Keratinocyte (primary cell): ENCODE data around the gene GARS1. TPM values are rescaled to one million over a fixed set of nuclear protein-coding genes. Genes with fewer than 3 reads are reported as not detected.
"Not testable (repeated sequence)": the region's sequence is repeated elsewhere in the genome, so short reads cannot be mapped to it uniquely, and the experiment has no call there.

ENCODE experiments used
- DNase-seq: peaks from one replicate; pipeline ENCODE4 v3.0.0-alpha.2; 2011; ENCODE audit warnings: low read depth, missing footprints, low spot score
- FAIRE-seq: peaks from 2 replicates; lab custom pipeline; 2011; peaks lifted over from hg19 to GRCh38; lab: Jason Lieb, UNC
- H2AFZ ChIP-seq: 2 replicates; pipeline ENCODE4 v1.6.0; 2012; ENCODE audit warnings: low read length, control low read depth, inconsistent platforms; ENCODE audit not compliant: control insufficient read depth
- H3K27ac ChIP-seq: 2 replicates; pipeline ENCODE4 v1.5.1; 2011; ENCODE audit warnings: low read length; ENCODE audit not compliant: control insufficient read depth, insufficient read depth
- H3K27me3 ChIP-seq: 3 replicates; pipeline ENCODE4 v1.6.0; 2011; ENCODE audit warnings: low read length; ENCODE audit not compliant: control insufficient read depth, insufficient read depth; ENCODE audit errors: extremely low read depth
- H3K36me3 ChIP-seq, 2 experiments: 2 replicates in 1 of 2; 3 replicates in 1 of 2; pipeline ENCODE4 v1.5.1; 2011; ENCODE audit warnings: low read length in 2 of 2, mild to moderate bottlenecking in 1 of 2; ENCODE audit not compliant: control insufficient read depth in 2 of 2, insufficient read depth in 2 of 2; ENCODE audit errors: extremely low read depth in 1 of 2
- H3K4me1 ChIP-seq: 3 replicates; pipeline ENCODE4 v1.5.1; 2011; ENCODE audit warnings: low read length; ENCODE audit not compliant: control insufficient read depth, insufficient read depth; ENCODE audit errors: extremely low read depth
- H3K4me2 ChIP-seq: 3 replicates; pipeline ENCODE4 v1.6.0; 2011; ENCODE audit warnings: low read depth, low read length; ENCODE audit not compliant: control insufficient read depth, insufficient read depth; ENCODE audit errors: extremely low read depth
- H3K4me3 ChIP-seq, 3 experiments: fragments of 200-600 bp in 1 of 3; sonication (generic) in 1 of 3; 2 replicates in 2 of 3; 3 replicates in 1 of 3; pipeline ENCODE4 v1.5.1; 2011 to 2016; ENCODE audit warnings: low read length in 3 of 3, mild to moderate bottlenecking in 3 of 3, control low read depth in 2 of 3, inconsistent platforms in 1 of 3, low read depth in 1 of 3, mixed read lengths in 1 of 3, mixed run types in 1 of 3, moderate library complexity in 1 of 3; ENCODE audit not compliant: control insufficient read depth in 2 of 3, insufficient read depth in 2 of 3; ENCODE audit errors: extremely low read depth in 1 of 3
- H3K79me2 ChIP-seq: 2 replicates; pipeline ENCODE4 v1.6.0; 2012; ENCODE audit warnings: low read length; ENCODE audit not compliant: control insufficient read depth, insufficient read depth
- H3K9ac ChIP-seq: 3 replicates; pipeline ENCODE4 v1.6.0; 2011; ENCODE audit warnings: low read length; ENCODE audit not compliant: control insufficient read depth, insufficient read depth; ENCODE audit errors: extremely low read depth
- H3K9me1 ChIP-seq: 3 replicates; pipeline ENCODE4 v1.6.0; 2011; ENCODE audit warnings: low read length; ENCODE audit not compliant: control insufficient read depth, insufficient read depth; ENCODE audit errors: extremely low read depth
- H3K9me3 ChIP-seq: 2 replicates; pipeline ENCODE4 v1.5.1; 2012; ENCODE audit warnings: low read depth, low read length; ENCODE audit not compliant: control insufficient read depth
- H4K20me1 ChIP-seq: 3 replicates; pipeline ENCODE4 v1.6.0; 2011; ENCODE audit warnings: low read length; ENCODE audit not compliant: control insufficient read depth, insufficient read depth; ENCODE audit errors: extremely low read depth
- CTCF ChIP-seq, 3 experiments: IDR thresholded peaks in 1 of 3; conservative IDR thresholded peaks in 1 of 3; optimal IDR thresholded peaks in 1 of 3; 2 replicates in 2 of 3; 3 replicates in 1 of 3; pipeline versions ENCODE3 to v1.5.1; 2011; ENCODE audit warnings: low read length in 3 of 3, mild to moderate bottlenecking in 3 of 3, moderate library complexity in 2 of 3, control low read depth in 1 of 3, inconsistent platforms in 1 of 3; ENCODE audit not compliant: insufficient read depth in 2 of 3; ENCODE audit errors: extremely low read depth in 1 of 3
- EZH2 ChIP-seq: IDR thresholded peaks from one replicate; pipeline ENCODE4 v1.6.1; 2012; ENCODE audit warnings: inconsistent platforms, mild to moderate bottlenecking, low read length, moderate library complexity
- dilution Hi-C: fragments of 300-500 bp; cut with MboI; formaldehyde crosslinking; loops from one replicate; pipeline ENCODE4 v1.7.0; 2020; ENCODE audit warnings: low sequenced_read_pairs; ENCODE audit not compliant: extremely low pct_ligation_motif_present
- polyA plus RNA-seq, 5 experiments: library from polyadenylated mRNA; depleted of rRNA in 3 of 5; stranded (reverse) in 3 of 5; stranded (forward) in 1 of 5; unstranded in 1 of 5; fragments of >200 nt; gene quantifications; 1 replicate in 1 of 5; 2 replicates in 3 of 5; 3 replicates in 1 of 5; pipeline versions ENCODE4 v1.2.1 to v1.2.3, GENCODE V29; 2011 to 2012; ENCODE audit warnings: missing spikeins in 2 of 5, low read depth in 1 of 5, low replicate concordance in 1 of 5

The GARS1 gene
- polyA plus RNA-seq, 1 donor (not counting 4 experiments of a cell fraction or from before 2014, with no cell fraction given), result 411 TPM

GRCh38 chr7:30567081-30567480 is 27.6 kb upstream of the GARS1 start:
- peaks cover 4% of the 10 kb centered on the region for H3K9me3 ChIP-seq
- dilution Hi-C loops, result no loop called here
- H3K79me2 ChIP-seq, result no peaks in the 10 kb centered on the region
- H3K9ac ChIP-seq, result no peak overlapping the region
- H2AFZ ChIP-seq, result no peak overlapping the region
- no peaks in the 10 kb centered on the region for H4K20me1 ChIP-seq
- TF ChIP-seq EZH2 (no peak), CTCF (optimal IDR thresholded peaks at IDR 0.05 in 1 of 3, IDR thresholded peaks at IDR 0.05 in 1 of 3, conservative IDR thresholded peaks at IDR 0.05 in 1 of 3; ENCODE audit: extremely low read depth in 1 of 3, insufficient read depth in 2 of 3, low read length in 3 of 3) (no peak)
- H3K27ac ChIP-seq, result no peak overlapping the region
- FAIRE-seq, result no peak
- H3K4me1 ChIP-seq, result peaks cover 13% of the 10 kb centered on the region
- peaks cover 5 to 10% of the 10 kb centered on the region in 2 experiments for H3K36me3 ChIP-seq
- no peaks in the 10 kb centered on the region for H3K27me3 ChIP-seq
- H3K9me1 ChIP-seq, result no peaks in the 10 kb centered on the region
- no peak for DNase-seq
- no peak overlapping the region for H3K4me2 ChIP-seq
- no peak overlapping the region for H3K4me3 ChIP-seq

- H3K9me1 ChIP-seq, FAIRE-seq, H3K36me3 ChIP-seq, dilution Hi-C loops, H3K27ac ChIP-seq, H2AFZ ChIP-seq, H4K20me1 ChIP-seq, H3K79me2 ChIP-seq, H3K9me3 ChIP-seq, H3K4me1 ChIP-seq, H3K4me2 ChIP-seq, H3K9ac ChIP-seq, DNase-seq, H3K4me3 ChIP-seq, H3K27me3 ChIP-seq: not testable (repeated sequence)
These were observed 24.4 kb upstream of the GARS1 start for GRCh38 chr7:30570238-30570637.

GRCh38 chr7:30572212-30572841 is 22.4 kb upstream of the GARS1 start:
- H2AFZ ChIP-seq, result no peak overlapping the region
- no peaks in the 10 kb centered on the region for H3K4me1 ChIP-seq
- dilution Hi-C loops, result no loop called here
- no peaks in the 10 kb centered on the region for H3K9me1 ChIP-seq
- TF ChIP-seq CTCF (optimal IDR thresholded peaks at IDR 0.05 in 1 of 3, IDR thresholded peaks at IDR 0.05 in 1 of 3, conservative IDR thresholded peaks at IDR 0.05 in 1 of 3; ENCODE audit: extremely low read depth in 1 of 3, insufficient read depth in 2 of 3, low read length in 3 of 3) (no peak), EZH2 (no peak)
- FAIRE-seq (no peak), DNase-seq (no peak)
- H3K36me3 ChIP-seq, result peaks cover 0 to 3% of the 10 kb centered on the region in 2 experiments
- H3K79me2 ChIP-seq, result no peaks in the 10 kb centered on the region
- no peaks in the 10 kb centered on the region for H3K27me3 ChIP-seq
- peaks cover 2% of the 10 kb centered on the region for H3K9me3 ChIP-seq
- no peak overlapping the region for H3K4me3 ChIP-seq
- H4K20me1 ChIP-seq, result no peaks in the 10 kb centered on the region
- H3K4me2 ChIP-seq, result no peak overlapping the region
- H3K27ac ChIP-seq, result no peak overlapping the region
- H3K9ac ChIP-seq, result no peak overlapping the region
